Spleen (tissue), 7 donors: ENCODE results near the gene BCAR3.

ENCODE experiments used
- CTCF ChIP-seq, 11 experiments: fragments of 200-600 bp in 7 of 11; fragments of 450-650 bp in 4 of 11; sonication (generic) in 4 of 11; IDR thresholded peaks in 8 of 11; conservative IDR thresholded peaks in 3 of 11; 1 replicate in 7 of 11; 2 replicates in 4 of 11; pipeline versions ENCODE4 v1.4.0 to v1.8.0; 2016 to 2021; ENCODE audit warnings: antibody characterized with exemption in 11 of 11, inconsistent platforms in 4 of 11, mild to moderate bottlenecking in 1 of 11
- POLR2A ChIP-seq, 3 donors: fragments of 450-650 bp; IDR thresholded peaks; one replicate each; pipeline ENCODE4 v1.5.1; 2017; ENCODE audit warnings: antibody characterized with exemption in 3 of 3, mild to moderate bottlenecking in 1 of 3
- POLR2AphosphoS5 ChIP-seq, 3 donors: sonication (generic); formaldehyde crosslinking; IDR thresholded peaks; one replicate each; pipeline ENCODE4 v1.5.1; 2017; ENCODE audit warnings: antibody characterized with exemption in 3 of 3
- donor health status: DM: no; HTN: no; CAD: no; lungs with moderate emphysema.
- donor health status: DM: no; HTN: no; CAD: no.
- donor health status: DM: no; HTN: no; CAD: no.

GRCh38 chr1:93559045-93559444 is 122.6 kb downstream of the BCAR3 start:
- no peak for TF ChIP-seq CTCF (IDR thresholded peaks at IDR 0.05 in 8 of 11, conservative IDR thresholded peaks at IDR 0.05 in 3 of 11)
- TF ChIP-seq POLR2AphosphoS5 (IDR thresholded peaks at IDR 0.05) = no peak
- no peak for TF ChIP-seq POLR2A (IDR thresholded peaks at IDR 0.05)
